ENCODE measurements around the gene NDUFB2.
"Not testable (repeated sequence)": the region's sequence is repeated elsewhere in the genome, so short reads cannot be mapped to it uniquely, and the experiment has no call there.

The NDUFB2 gene

DNA sequence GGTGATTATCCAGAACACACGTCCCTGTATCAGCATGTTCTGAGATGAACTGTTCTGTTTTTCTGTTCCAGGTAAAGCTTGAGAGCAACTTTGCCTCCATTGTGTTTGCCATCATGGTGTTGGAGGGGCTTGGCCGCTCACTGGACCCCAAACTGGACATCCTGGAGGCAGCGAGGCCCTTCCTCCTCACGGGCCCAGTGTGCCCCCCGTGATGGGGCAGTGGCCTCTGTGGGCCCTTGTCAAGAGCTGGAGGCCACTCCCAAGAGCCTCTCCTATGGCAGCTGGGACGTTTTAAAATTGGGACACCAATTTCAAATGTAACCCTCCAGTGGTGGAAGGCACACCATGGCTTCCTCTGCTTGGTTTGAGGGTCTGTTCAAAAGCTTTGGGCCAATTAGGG is 1.9 kb upstream of the NDUFB2 start:
- no peak for DNase-seq

DNA sequence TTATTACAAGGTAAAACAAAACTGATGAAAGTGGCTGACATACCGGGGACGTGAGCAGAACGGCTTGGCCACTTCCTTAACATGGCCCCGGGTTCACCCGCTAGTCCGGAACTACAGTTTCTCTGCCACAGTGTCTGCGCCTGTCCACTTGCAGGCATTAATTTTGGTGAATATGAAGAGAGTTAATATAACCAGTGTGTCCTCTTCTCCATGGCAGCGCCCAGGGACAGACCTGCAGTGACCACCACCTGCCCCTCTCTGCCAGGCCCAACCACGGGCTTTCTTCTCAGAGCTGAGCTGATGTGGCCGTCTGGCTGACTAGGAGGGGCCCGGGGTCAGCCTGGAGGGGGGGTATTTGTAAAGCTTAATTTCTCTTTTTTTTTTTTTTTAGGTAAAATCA is 1.1 kb upstream of the NDUFB2 start:
- DNase-seq = no peak

DNA sequence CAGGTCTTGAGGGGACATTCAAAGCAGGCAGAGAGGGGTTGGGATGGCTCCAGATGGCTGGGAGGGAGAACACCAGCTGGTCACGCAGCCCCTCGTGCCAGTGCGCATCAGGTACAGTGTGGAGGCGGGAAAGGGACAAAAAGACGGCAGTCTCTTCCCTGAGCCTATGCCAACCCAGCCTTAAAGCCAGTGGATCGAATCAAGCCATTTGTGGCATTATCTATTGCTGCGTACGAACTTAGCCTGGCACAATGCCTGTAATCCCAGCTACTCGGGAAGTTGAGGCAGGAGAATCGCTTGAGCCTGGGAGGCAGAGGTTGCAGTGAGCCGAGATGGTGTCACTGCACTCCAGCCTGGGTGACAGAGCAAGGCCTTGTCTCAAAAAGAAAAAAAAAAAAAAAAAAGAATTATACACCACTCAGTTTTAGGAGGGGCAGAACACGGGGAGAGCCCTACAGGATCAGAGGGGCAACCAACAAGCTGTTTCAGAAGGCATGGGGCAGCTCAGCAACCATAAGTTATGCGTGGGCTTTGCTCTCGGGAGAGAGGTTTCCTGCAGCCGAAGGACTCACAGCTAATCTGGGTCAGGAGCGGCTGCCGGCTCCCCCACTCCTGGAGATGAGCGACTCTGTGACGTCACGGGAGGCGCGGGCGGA is 356 bp upstream of the NDUFB2 start:
- DNase-seq = no peak

DNA sequence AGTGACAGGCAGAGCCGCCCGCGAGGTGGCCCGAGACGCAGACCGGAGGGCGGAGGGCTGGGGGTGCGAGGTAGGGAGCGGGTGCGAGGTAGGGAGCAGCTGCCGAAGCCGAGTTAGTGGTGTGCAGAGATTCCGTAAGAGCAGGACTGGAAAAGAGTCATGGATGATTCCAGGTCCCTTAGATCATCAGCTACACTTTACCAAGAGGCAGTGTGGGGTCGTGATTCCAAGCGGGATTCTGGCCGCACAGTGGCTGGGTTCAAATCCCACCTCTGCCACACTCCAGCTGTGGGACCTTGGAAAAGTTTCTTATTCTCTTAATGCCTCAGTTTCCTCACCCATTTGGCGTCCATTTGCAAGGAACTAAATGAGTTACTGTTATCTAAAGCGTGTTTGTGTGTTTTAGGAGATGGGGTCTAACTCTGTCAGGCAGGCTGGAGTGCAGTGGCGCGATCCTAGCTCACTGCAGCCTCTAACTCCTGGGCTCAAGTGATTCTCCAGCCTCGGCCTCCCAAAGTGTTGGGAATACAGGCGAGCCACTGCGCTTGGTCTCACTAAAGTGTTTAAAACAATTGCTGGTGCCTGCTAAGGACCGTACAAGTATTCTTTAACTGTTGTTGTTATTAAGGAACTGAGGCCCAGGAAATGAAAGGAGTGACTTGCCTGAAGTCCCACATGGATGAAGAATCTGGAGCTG is 1.1 kb downstream of the NDUFB2 start:
- DNase-seq = no peak

DNA sequence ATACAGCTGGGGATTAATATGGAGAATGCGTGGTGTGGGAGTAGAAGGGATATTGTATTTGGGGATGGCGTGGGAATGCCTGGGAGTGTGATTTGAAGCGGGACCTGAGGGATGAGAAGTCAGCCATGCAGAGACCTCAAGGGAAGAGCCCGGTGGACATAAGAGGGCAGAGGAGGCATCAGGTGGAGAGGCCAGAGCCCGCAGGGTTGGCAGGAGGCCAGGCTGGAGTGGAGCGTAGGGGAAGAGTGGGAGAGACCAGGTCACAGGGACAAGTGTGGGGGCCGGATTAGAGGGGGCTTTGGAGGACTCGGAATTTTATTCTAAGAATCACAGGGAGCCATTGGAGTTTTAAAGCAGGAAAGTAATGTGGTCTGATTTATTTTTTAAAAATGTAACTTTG is 2.0 kb downstream of the NDUFB2 start:
- DNase-seq = peak; percentile 4

DNA sequence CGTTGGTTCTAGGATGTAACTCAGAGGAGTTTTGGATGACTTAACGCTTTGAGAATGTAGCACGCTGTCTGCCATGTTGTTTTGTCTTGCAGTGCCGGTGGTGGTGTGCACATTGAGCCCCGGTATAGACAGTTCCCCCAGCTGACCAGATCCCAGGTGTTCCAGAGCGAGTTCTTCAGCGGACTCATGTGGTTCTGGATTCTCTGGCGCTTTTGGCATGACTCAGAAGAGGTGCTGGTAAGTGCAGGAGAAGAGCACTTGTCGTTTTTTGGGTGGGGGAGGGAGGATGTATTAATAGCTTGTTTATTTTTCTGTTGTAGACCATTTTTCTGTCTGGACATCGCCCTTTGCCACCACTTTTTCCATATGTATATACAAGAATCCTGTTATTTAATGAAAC is 6.3 kb downstream of the NDUFB2 start:
- DNase-seq = no peak

DNA sequence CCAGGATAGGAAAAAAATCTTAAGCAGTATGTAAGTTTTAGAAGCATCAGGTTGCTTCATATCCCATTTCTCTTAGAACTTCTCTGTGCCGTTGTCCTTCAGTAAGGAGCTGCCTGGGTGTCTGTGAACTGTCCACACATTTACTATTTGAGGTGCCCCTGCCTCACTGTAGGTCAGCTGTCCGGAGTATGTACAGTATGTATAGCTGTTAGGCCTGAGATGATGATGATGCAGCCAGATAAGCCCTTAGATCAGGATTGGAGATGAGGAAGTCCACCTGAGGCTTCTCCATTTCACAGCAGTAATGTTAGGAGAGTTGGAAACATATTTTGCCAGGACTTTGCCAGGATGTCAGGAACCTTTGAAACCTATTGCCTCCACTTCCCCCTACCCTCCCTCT is 7.7 kb downstream of the NDUFB2 start:
- DNase-seq = no peak

DNA sequence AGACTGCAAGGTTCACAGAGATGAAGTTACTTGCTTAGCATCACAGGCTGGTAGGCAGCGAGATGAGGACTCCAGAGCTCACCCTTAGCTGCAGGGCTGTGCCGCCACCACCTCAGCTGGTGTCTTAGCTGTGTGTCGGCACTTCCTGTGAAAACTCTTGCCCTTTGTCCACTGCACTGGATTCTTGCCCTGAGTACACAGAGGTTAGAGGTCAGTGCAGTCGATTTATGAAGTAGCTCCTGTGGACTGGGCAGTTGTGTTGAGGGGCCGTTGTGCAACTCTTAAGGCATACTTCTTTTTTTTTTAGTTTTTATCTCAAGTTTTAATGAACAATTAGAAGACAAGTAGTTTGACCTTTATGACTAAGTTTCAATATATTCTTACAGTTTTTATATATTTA is 10.6 kb downstream of the NDUFB2 start:
- DNase-seq = no peak

DNA sequence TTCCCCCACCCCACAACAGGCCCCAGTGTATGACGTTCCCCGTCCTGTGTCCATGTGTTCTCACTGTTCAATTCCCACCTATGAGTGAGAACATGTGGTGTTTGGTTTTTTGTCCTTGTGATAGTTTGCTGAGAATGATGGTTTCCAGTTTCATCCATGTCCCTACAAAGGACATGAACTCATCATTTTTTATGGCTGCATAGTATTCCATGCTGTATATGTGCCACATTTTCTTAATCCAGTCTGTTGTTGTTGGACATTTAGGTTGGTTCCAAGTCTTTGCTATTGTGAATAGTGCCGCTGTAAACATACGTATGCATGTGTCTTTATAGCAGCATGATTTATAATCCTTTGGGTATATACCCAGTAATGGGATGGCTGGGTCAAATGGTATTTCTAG is 12.3 kb downstream of the NDUFB2 start:
- not testable (repeated sequence) for DNase-seq

DNA sequence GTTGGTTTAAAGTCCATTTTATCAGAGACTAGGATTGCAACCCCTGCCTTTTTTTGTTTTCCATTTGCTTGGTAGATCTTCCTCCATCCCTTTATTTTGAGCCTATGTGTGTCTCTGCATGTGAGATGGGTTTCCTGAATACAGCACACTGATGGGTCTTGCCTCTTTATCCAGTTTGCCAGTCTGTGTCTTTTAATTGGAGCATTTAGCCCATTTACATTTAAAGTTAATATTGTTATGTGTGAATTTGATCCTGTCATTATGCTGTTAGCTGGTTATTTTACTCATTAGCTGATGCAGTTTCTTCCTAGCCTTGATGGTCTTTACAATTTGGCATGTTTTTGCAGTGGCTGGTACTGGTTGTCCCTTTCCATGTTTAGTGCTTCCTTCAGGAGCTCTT is 15.9 kb downstream of the NDUFB2 start:
- not testable (repeated sequence) for DNase-seq

DNA sequence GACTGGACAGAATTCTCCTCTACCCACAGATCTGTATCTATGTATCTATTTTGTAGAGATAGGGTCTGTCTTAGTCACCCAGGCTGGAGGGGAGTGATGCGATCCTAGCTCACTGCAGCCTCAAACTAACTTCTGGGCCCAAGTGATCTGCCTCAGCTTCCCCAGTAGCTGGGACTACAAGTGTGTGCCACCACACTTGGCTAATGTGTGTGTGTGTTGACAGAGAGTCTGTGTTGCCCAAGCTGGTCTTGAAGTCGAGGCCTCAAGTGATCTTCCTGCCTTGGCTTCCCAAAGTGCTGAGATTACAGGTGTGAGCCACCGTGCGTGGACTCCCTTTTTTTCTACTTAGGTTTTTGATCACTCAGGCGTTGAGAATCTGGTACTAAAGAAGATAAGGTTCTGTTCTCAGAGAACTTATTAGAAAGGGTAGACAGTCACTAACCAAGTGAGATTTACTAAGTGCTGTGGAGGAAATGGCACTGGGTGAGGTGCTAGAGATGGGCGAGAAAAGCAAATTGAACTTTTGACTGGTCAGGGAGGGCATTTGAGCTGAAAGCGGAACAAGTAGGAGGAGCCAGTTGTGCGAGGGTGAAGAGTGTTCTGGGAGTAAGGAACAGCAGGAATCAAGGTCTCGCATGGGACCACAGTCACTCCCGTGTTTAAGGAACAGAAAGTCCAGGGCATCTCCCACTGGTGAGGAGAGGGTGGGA is 18.0 kb downstream of the NDUFB2 start:
- DNase-seq = peak; percentile 9

DNA sequence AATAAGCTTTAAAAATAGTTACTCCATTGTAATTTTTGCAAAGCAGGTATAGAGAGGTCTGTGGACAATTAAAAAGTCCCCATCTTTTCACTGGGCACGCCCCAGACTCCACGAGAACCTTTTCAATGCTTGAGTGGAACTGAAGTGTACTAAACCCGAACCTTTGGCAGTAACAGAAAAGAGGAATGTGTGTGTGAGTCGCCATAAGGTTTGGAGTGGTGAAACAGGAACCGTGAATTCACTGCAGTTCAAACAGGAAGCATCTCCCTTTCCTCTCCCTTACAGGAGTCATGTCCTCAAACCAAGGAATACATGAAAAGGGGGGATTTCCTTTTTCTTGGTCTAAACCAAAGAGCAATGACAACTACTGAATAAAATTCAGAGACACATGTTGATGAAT is 23.2 kb downstream of the NDUFB2 start:
- peak; percentile 73 for DNase-seq

DNA sequence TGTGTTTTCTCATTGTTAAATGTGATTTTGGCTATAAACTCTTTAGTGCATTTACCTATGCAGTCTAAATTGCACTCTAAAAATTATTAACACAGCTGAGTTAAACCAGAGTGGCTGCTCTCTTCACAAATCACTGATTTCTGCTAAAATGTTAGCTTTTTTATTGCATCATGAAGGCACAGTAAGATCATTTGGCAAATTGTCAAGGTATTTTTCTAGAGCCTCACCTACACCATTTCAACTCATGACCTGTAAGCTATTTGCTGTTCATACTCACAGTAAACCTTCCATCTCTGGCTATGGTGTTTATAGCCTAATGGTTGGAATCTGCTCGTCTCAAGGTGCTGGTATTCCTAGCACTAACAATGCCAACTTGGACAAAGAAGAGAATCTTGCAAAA is 25.7 kb downstream of the NDUFB2 start:
- no peak for DNase-seq

DNA sequence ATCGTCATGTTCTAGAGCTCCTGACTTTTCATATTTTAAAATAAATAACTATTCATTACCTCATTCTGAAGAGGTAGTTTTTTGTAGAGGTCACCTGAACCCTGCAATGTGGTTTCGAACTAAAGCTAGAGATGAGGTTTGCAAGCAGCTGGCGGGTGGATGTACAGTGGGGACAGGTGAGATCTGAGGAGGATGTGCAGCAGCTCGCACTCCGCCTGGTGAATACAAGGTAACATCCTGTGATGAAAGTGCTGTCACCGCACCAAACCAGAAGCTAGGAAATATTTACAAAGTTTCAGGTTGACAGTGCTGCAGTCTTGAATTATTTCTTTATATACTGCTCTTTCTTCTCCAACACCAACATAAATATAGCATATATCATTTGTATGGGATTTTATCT is 26.5 kb downstream of the NDUFB2 start:
- no peak for DNase-seq

DNA sequence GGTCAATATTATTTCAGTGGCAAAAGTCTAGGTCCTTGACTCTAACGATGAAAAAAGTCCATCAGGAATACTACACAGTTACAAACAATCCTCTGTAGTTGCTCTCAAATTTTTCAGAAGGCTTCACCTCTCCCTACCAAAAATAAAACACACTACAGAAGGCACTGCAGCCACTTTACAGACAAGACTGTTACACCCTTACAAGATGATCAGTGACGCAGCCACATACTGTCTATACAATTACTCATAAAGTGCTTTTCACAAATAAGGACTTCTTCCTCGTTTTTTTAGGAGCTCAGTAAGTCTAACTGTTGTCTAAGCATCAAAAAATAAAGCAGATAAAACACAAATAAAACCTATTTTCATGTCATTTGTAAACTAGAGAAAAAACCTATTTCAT is 27.1 kb downstream of the NDUFB2 start:
- DNase-seq = no peak

DNA sequence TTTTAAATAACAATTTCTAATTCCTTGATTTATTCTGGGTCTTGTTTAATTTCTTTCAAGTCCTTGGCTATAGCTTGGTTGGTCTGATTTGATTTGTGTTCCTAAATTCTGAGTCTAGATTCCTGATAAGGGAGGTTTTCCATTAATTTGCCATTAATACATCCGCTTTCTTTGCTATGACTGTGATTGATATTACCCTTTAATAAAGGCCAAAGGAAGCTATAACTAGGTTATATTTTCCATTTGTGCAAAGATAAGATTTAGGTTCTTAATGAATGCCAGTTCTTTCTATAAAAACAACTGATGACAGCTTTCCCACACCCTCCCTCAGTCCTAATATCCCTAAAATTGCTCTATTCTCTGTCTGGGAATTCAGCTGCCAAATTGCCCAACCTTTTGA is 28.2 kb downstream of the NDUFB2 start:
- no peak for DNase-seq

DNA sequence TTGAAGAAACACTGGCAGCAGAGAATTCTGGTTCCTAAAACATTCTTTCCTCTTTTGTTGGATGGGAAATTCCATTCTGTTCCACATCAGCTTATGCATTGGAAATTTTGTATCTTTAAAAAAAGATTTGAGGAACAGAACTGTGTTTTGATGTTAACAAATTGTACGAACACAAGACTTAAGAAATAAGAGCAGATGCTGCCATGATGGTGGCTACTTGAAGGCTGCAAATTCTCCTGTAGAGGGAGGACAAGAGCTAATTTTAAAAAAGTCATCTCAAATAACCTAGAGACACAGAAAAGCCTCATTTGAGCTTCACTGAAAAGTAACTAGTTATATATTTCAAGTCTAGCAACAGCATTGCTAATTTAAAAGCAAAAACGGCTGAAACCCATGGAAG is 29.8 kb downstream of the NDUFB2 start:
- DNase-seq = no peak

DNA sequence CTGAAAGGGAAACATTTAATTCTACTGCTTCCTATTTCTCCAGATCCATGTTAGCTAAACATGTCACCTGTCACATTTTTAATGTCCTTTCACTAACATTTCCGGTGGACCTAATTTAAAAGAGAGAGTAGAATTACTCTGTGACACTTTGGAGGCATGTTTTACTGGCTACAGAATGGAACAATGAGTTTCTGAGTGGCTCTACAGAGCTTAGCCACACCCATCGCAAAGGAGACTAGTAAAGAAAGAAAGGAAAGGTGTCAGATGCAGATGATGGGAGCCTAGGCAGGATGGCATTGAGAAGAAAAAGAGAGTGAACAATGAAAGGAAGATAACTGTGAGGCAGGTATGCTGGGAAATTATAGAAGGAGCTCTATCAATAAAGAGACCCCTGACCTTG is 35.9 kb downstream of the NDUFB2 start:
- peak; percentile 61 for DNase-seq

DNA sequence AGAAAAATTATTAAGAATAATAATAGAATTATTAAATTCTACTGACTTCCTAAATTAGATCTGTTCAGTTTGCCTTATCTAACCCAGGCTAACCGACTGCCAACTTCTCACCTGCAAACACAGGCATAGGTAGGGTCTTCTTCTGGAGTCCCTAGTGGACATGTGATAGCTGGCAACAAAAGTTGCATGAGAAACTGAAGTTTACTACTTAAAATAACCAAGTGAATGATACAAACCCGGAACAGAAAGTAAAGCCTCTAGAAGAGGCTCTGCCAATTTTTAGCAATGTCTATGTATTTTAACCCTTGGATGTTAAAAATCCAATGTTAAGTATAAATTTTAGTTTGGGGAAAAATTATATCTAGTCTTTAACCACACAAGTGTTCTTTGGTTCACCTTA is 37.6 kb downstream of the NDUFB2 start:
- no peak for DNase-seq

DNA sequence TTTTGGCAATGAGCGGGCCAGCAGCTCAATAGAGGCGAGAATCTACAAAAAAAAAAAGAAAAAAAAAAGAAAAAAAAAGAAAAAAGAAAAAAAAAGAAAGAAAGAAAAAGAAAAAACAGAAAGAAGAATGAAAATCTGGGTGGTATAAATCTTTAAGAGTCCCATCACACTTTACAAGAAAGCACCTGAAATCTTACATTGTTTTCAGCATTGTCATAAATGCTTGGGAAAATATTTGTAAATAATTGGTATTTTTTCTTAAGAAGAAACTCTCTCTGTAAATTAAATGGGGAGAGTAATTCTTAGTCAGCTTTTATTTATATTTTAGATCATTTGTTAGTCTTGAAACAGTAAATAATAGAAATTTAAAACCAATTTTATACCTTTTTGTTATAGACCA is 38.2 kb downstream of the NDUFB2 start:
- DNase-seq = no peak

DNA sequence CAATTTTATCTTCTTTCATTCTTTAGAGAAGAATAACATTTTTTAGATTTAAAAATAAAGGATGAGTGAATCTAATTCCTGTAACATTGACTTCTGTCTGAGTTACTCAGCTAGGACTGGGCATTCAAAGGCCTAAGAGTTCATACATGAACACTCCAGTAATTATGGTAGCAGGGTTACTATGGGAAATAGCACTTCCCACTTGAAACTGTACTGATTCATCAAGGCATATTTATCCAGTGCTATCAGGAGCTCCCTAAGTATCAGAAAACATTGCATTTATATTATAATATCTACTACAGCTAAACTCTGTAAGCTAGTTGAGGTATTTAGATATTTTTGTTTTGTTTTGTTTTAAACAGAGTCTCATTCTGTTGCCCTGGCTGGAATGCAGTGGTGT is 41.8 kb downstream of the NDUFB2 start:
- no peak for DNase-seq

DNA sequence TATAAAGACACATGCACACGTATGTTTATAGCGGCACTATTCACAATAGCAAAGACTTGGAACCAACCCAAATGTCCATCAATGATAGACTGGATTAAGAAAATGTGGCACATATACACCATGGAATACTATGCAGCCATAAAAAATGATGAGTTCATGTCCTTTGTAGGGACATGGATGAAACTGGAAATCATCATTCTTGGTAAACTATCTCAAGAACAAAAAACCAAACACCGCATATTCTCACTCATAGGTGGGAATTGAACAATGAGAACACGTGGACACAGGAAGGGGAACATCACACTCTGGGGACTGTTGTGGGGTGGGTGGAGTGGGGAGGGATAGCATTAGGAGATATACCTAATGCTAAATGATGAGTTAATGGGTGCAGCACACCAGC is 46.7 kb downstream of the NDUFB2 start:
- DNase-seq = not testable (repeated sequence)

DNA sequence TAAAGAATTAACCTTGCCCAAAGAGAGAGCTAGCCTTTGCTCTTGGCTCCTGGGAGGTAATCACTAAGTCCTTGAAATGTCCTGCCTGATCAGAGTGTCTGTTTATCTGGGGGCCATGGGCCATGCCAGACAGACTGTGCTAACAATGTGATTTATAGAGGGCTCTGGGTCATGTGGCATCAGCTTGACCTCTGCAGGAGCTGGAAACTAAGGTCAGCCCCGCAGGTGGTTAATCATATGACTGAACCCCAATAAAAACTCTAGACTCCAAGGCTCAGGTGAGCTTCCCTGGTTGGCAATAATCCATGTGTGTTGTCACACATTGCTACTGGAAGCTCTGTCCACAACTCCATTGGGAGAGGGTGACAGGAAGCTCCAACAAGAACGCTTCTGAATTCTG is 47.5 kb downstream of the NDUFB2 start:
- no peak for DNase-seq

DNA sequence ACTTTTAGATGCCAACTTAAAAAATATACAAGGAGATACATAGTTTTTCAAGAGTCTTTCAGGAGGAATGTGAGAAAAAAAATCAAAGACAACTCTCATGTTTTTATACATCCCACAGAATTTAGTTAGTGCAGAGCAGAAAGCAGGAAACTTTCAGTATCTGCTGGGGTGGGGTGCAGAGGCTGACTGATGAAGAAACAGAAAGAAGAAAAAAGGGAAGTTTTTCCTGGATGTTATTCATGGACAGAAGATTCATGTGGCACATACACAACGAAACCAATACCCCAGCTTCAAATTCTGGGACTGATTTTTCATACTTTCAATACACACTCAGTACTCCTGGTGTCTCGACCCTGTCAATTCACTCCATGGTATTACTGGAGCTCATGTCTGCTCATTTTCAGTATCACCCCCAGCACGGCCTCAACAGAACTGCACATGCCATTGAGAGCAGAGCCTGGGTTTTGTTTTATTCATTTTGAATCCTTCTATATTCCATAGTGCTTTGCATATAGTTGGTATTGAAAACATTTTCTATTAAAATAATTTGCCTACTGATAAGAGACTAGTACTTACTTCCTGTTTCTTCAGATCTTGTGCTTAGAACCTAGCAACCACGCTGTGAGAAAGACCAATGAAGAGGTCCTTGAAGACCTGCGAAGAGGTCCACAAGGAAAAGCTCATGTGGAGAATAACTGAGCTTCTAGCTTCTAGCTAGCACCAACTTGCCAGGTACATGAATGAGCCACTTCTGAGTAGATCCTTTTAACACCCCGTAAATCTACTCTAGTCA is 49.0 kb downstream of the NDUFB2 start:
- no peak for DNase-seq

Measured in NCI-H510A treated with DMSO at 0.1 percent for 48 hours (cell line).